MM.1S (cell line): Measurements from ENCODE around the gene MAJIN.

ENCODE experiments used
- DNase-seq: peaks from one replicate; pipeline ENCODE4 v3.0.0-alpha.2; 2015
- H2AFZ ChIP-seq: fragments of 300-600 bp; sonication (generic); 2 replicates; pipeline ENCODE4 v1.6.0; 2016; ENCODE audit warnings: antibody characterized with exemption, low read length
- H3F3A ChIP-seq: fragments of 300-600 bp; sonication (generic); 2 replicates; pipeline ENCODE4 v1.6.1; 2016; ENCODE audit warnings: mild to moderate bottlenecking, antibody characterized with exemption, low read length, moderate library complexity, mixed read lengths; ENCODE audit not compliant: insufficient read depth
- H3K27ac ChIP-seq: fragments of 300-600 bp; sonication (generic); 2 replicates; pipeline ENCODE4 v1.5.1; 2016; ENCODE audit warnings: mild to moderate bottlenecking, low read length
- H3K27me3 ChIP-seq: fragments of 300-600 bp; sonication (generic); replicated peaks from 2 replicates; pipeline ENCODE4 v1.6.0; 2016; ENCODE audit warnings: low read length; ENCODE audit not compliant: insufficient read depth
- H3K36me3 ChIP-seq: fragments of 300-600 bp; sonication (generic); replicated peaks from 2 replicates; pipeline ENCODE4 v1.6.1; 2016; ENCODE audit warnings: mild to moderate bottlenecking, low read length, mixed read lengths; ENCODE audit not compliant: insufficient read depth
- H3K4me1 ChIP-seq: fragments of 300-600 bp; sonication (generic); 2 replicates; pipeline ENCODE4 v1.6.1; 2016; ENCODE audit warnings: low read length, mixed read lengths
- H3K4me2 ChIP-seq: fragments of 300-600 bp; sonication (generic); 2 replicates; pipeline ENCODE4 v1.6.0; 2016; ENCODE audit warnings: low read depth, low read length
- H3K4me3 ChIP-seq: fragments of 300-600 bp; sonication (generic); 2 replicates; pipeline ENCODE4 v1.5.1; 2016; ENCODE audit warnings: low read length, mixed read lengths
- H3K79me2 ChIP-seq: fragments of 300-600 bp; sonication (generic); 2 replicates; pipeline ENCODE4 v1.6.1; 2016; ENCODE audit warnings: mixed run types, low read length, mixed read lengths
- H3K9ac ChIP-seq: fragments of 300-600 bp; sonication (generic); 2 replicates; pipeline ENCODE4 v1.6.1; 2016; ENCODE audit warnings: low read length, mixed read lengths
- H3K9me2 ChIP-seq: fragments of 300-600 bp; sonication (generic); replicated peaks from 2 replicates; pipeline ENCODE4 v1.6.1; 2016; ENCODE audit warnings: mild to moderate bottlenecking, low read length, mixed read lengths; ENCODE audit not compliant: insufficient read depth
- H3K9me3 ChIP-seq: fragments of 300-600 bp; sonication (generic); replicated peaks from 2 replicates; pipeline ENCODE4 v1.6.1; 2016; ENCODE audit warnings: mild to moderate bottlenecking, low read length, mixed read lengths; ENCODE audit not compliant: insufficient read depth
- H4K20me1 ChIP-seq: fragments of 300-600 bp; sonication (generic); 2 replicates; pipeline ENCODE4 v1.6.1; 2016; ENCODE audit warnings: mild to moderate bottlenecking, low read length, moderate library complexity, mixed read lengths; ENCODE audit not compliant: insufficient read depth
- CTCF ChIP-seq: fragments of 300-600 bp; sonication (generic); IDR thresholded peaks from 2 replicates; pipeline ENCODE4 v1.5.1; 2016; ENCODE audit warnings: antibody characterized with exemption, low read length, mixed read lengths
- EZH2 ChIP-seq: fragments of 300-600 bp; sonication (generic); optimal IDR thresholded peaks from 2 replicates; pipeline ENCODE3; 2017; ENCODE audit warnings: low read depth, mild to moderate bottlenecking, antibody characterized with exemption, low read length, mixed read lengths
- EZH2phosphoT487 ChIP-seq: fragments of 300-600 bp; sonication (generic); IDR thresholded peaks from 2 replicates; pipeline ENCODE4 v1.6.1; 2018; ENCODE audit warnings: antibody characterized with exemption, low read length

MAJIN gene

GRCh38 chr11:65002706-65003105, 30.8 kb upstream of the MAJIN start:
- Histone ChIP-seq H2AFZ (no peak overlapping the region), H3K9me2 (no peaks in the 10 kb centered on the region), H3K4me1 (no peaks in the 10 kb centered on the region), H3K79me2 (no peaks in the 10 kb centered on the region), H3K4me3 (no peak overlapping the region), H3F3A (no peaks in the 10 kb centered on the region), H4K20me1 (no peaks in the 10 kb centered on the region), H3K9ac (no peak overlapping the region), H3K27me3 (no peaks in the 10 kb centered on the region), H3K4me2 (no peak overlapping the region), H3K36me3 (no peaks in the 10 kb centered on the region), H3K27ac (no peak overlapping the region), H3K9me3 (no peaks in the 10 kb centered on the region)
- DNase-seq = no peak
- TF ChIP-seq EZH2phosphoT487 (no peak), CTCF (no peak), EZH2 (no peak)

GRCh38 chr11:64999478-64999877, 27.6 kb upstream of the MAJIN start:
- Histone ChIP-seq H3K4me2 (no peak overlapping the region), H3K4me3 (no peak overlapping the region)

GRCh38 chr11:64998690-64999431, 27.0 kb upstream of the MAJIN start:
- Histone ChIP-seq H3K79me2 (no peaks in the 10 kb centered on the region), H3K9me2 (no peaks in the 10 kb centered on the region), H3K27ac (no peak overlapping the region), H3K9ac (no peak overlapping the region), H3F3A (no peaks in the 10 kb centered on the region), H2AFZ (no peak overlapping the region), H3K9me3 (no peaks in the 10 kb centered on the region), H3K27me3 (no peaks in the 10 kb centered on the region), H4K20me1 (no peaks in the 10 kb centered on the region), H3K36me3 (no peaks in the 10 kb centered on the region), H3K4me3 (no peak overlapping the region), H3K4me1 (peaks cover 8% of the 10 kb centered on the region), H3K4me2 (no peak overlapping the region)
- TF ChIP-seq EZH2 = no peak
- TF ChIP-seq EZH2phosphoT487 = no peak
- no peak for TF ChIP-seq CTCF
- no peak for DNase-seq

More at GRCh38 chr11:64999478-64999877, 27.6 kb upstream of the MAJIN start:
- Histone ChIP-seq H3K27me3 (no peaks in the 10 kb centered on the region), H3K4me1 (peaks cover 8% of the 10 kb centered on the region), H3K36me3 (no peaks in the 10 kb centered on the region), H3K79me2 (no peaks in the 10 kb centered on the region), H4K20me1 (no peaks in the 10 kb centered on the region), H3K9ac (no peak overlapping the region), H3K9me2 (no peaks in the 10 kb centered on the region), H3K27ac (no peak overlapping the region), H3F3A (no peaks in the 10 kb centered on the region), H3K9me3 (no peaks in the 10 kb centered on the region), H2AFZ (no peak overlapping the region)
- no peak for DNase-seq
- TF ChIP-seq CTCF (no peak), EZH2phosphoT487 (no peak)
